Astrocyte of the cerebellum (primary cell): ENCODE data around the gene GMNC.

Experiments
- DNase-seq: peaks from one replicate; pipeline ENCODE4 v3.0.0-alpha.2; 2011; ENCODE audit warnings: low read depth
- H3K4me3 ChIP-seq: 2 replicates; pipeline ENCODE4 v1.5.1; 2011; ENCODE audit warnings: mild to moderate bottlenecking, low read depth, low read length, moderate library complexity
- CTCF ChIP-seq: IDR thresholded peaks from 2 replicates; pipeline ENCODE4 v1.5.1; 2012; ENCODE audit warnings: low read length, low read depth, moderate library complexity, mild to moderate bottlenecking; ENCODE audit errors: missing control alignments
- in situ Hi-C: cut with HindIII; loops from 2 replicates; pipeline ENCODE4 v1.10.0; 2017; ENCODE audit warnings: low sequenced_read_pairs

The GMNC gene

GRCh38 chr3:190807719-190808375, 54.6 kb downstream of the GMNC start:
- no peak for DNase-seq
- H3K4me3 ChIP-seq: no peak overlapping the region
- in situ Hi-C loops: no loop called here
- TF ChIP-seq CTCF: no peak
